Smooth muscle cell (in vitro differentiated cells): ENCODE data around the gene ANO9. TPM values are rescaled to one million over a fixed set of nuclear protein-coding genes. Genes with fewer than 3 reads are reported as not detected.

Experiments
- DNase-seq: peaks from one replicate; lab custom pipeline; 2025; ENCODE audit not compliant: unreplicated experiment; lab: John Stamatoyannopoulos, UW
- H2AFZ ChIP-seq: fragments of 200-600 bp; sonication (generic); 2 replicates; pipeline ENCODE4 v1.6.0; 2016; ENCODE audit warnings: antibody characterized with exemption, low read depth, mild to moderate bottlenecking
- H3F3A ChIP-seq: fragments of 200-600 bp; sonication (generic); 2 replicates; pipeline ENCODE4 v1.6.0; 2017; ENCODE audit warnings: antibody characterized with exemption, low read depth
- H3K27ac ChIP-seq: fragments of 200-600 bp; sonication (generic); 2 replicates; pipeline ENCODE4 v1.5.1; 2016; ENCODE audit warnings: low read depth, mild to moderate bottlenecking
- H3K27me3 ChIP-seq: fragments of 200-600 bp; sonication (generic); 2 replicates; pipeline ENCODE4 v1.6.1; 2016; ENCODE audit warnings: low read depth, mild to moderate bottlenecking
- H3K36me3 ChIP-seq: fragments of 200-600 bp; sonication (generic); 2 replicates; pipeline ENCODE4 v1.5.1; 2016; ENCODE audit warnings: low read depth
- H3K4me1 ChIP-seq: fragments of 200-600 bp; sonication (generic); 2 replicates; pipeline ENCODE4 v1.5.1; 2016; ENCODE audit warnings: low read depth
- H3K4me2 ChIP-seq: fragments of 200-600 bp; sonication (generic); 2 replicates; pipeline ENCODE4 v1.6.0; 2016; ENCODE audit warnings: mild to moderate bottlenecking
- H3K4me3 ChIP-seq: fragments of 200-600 bp; sonication (generic); 2 replicates; pipeline ENCODE4 v1.5.1; 2016; ENCODE audit warnings: mild to moderate bottlenecking
- H3K79me2 ChIP-seq: fragments of 200-600 bp; sonication (generic); 2 replicates; pipeline ENCODE4 v1.6.0; 2016; ENCODE audit warnings: low read depth, mild to moderate bottlenecking
- H3K9ac ChIP-seq: fragments of 200-600 bp; sonication (generic); 2 replicates; pipeline ENCODE4 v1.6.0; 2016; ENCODE audit warnings: low read depth
- H3K9me3 ChIP-seq: fragments of 200-600 bp; sonication (generic); replicated peaks from 2 replicates; pipeline ENCODE4 v1.5.1; 2016; ENCODE audit warnings: low read depth
- H4K20me1 ChIP-seq: fragments of 200-600 bp; sonication (generic); 2 replicates; pipeline ENCODE4 v1.6.0; 2016; ENCODE audit warnings: low read depth
- WGBS: methylation state at CpG from one replicate; pipeline ENCODE4 v1.1.7; 2016; ENCODE audit warnings: low lambda C conversion rate; 5-methylcytosine and 5-hydroxymethylcytosine counted together
- polyA plus RNA-seq: library from polyadenylated mRNA; unstranded; fragments of >200 nt; fragmentation: Nextera tagmentation; extraction: Ambion mirVana; gene quantifications from 2 replicates; pipeline ENCODE4 v1.2.1, GENCODE V29; 2016
- total RNA-seq: library from RNA; depleted of rRNA; stranded (reverse); fragments of >200 nt; gene quantifications from 2 replicates; pipeline ENCODE4 v1.2.3, GENCODE V29; 2014
- TF ChIP-seq, protein P1 (sequence below): fragments of 200-600 bp; sonication (generic); IDR thresholded peaks from 2 replicates; pipeline ENCODE4 v1.5.1; 2017; ENCODE audit warnings: borderline replicate concordance, mild to moderate bottlenecking, antibody characterized with exemption; ENCODE audit not compliant: insufficient read depth, poor library complexity, severe bottlenecking

ANO9 gene
- total and polyA plus RNA-seq, 2 experiments from 2014 or later: 0.67 to 1.5 TPM

DNA sequence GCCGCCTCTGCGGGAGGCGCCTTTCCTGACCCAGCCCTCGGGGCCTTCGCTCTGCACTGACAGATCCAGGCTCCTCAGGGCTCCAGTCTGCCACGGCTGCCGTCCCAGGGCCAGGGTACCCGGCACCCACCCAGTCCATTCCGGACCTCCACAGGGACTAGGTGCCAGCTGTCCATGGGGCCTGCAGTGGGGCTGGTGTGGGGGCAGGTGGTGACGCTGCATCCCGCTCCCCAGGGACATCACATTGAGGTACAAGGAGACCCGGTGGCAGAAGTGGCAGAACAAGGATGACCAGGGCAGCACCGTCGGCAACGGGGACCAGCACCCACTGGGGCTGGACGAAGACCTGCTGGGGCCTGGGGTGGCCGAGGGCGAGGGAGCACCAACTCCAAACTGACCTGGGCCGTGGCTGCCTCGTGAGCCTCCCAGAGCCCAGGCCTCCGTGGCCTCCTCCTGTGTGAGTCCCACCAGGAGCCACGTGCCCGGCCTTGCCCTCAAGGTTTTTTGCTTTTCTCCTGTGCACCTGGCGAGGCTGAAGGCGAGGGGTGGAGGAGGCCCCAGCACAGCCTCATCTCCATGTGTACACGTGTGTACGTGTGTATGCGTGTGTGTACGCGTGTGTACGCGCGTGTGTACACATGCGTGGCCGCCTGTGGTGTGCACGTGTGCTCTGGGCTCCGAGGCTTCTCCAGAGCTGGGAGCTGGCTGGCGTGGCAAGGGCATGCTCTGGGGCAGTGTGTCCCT, 48.5 kb upstream of the ANO9 start:
- no peak for DNase-seq
- Histone ChIP-seq H3K36me3 (no peaks in the 10 kb centered on the region), H3K27me3 (no peaks in the 10 kb centered on the region), H3K27ac (no peak overlapping the region), H2AFZ (no peak overlapping the region), H3K9ac (no peak overlapping the region), H3K4me2 (no peak overlapping the region), H3K4me3 (no peak overlapping the region), H3K9me3 (no peaks in the 10 kb centered on the region), H3F3A (peaks cover 3% of the 10 kb centered on the region), H4K20me1 (no peaks in the 10 kb centered on the region), H3K4me1 (no peaks in the 10 kb centered on the region), H3K79me2 (peaks cover 5% of the 10 kb centered on the region)
- 97% methylated on average over 38 of the region's 38 CpGs for WGBS
- TF ChIP-seq, protein P1, sequence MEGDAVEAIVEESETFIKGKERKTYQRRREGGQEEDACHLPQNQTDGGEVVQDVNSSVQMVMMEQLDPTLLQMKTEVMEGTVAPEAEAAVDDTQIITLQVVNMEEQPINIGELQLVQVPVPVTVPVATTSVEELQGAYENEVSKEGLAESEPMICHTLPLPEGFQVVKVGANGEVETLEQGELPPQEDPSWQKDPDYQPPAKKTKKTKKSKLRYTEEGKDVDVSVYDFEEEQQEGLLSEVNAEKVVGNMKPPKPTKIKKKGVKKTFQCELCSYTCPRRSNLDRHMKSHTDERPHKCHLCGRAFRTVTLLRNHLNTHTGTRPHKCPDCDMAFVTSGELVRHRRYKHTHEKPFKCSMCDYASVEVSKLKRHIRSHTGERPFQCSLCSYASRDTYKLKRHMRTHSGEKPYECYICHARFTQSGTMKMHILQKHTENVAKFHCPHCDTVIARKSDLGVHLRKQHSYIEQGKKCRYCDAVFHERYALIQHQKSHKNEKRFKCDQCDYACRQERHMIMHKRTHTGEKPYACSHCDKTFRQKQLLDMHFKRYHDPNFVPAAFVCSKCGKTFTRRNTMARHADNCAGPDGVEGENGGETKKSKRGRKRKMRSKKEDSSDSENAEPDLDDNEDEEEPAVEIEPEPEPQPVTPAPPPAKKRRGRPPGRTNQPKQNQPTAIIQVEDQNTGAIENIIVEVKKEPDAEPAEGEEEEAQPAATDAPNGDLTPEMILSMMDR: no peak

DNA sequence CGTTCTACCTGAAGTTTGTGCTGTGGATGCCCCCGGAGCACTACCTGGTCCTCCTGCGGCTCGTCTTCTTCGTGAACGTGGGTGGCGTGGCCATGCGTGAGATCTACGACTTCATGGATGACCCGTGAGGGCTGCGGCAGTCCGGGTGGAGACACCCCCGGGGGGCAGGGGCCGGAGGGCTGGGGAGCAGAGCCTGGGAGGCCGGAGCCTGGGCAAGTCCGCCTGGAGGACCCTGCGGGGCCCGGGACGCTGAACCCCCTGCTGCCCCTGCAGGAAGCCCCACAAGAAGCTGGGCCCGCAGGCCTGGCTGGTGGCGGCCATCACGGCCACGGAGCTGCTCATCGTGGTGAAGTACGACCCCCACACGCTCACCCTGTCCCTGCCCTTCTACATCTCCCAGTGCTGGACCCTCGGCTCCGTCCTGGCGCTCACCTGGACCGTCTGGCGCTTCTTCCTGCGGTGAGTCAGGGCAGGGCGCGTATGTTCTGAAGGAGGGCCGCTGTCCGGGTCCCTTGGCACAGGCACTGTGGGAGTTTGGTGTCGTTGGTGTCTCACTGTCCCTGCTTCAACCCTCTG, 47.9 kb upstream of the ANO9 start:
- Histone ChIP-seq H3F3A (peaks cover 3% of the 10 kb centered on the region), H2AFZ (no peak overlapping the region), H3K4me1 (no peaks in the 10 kb centered on the region), H3K4me2 (no peak overlapping the region), H3K9ac (no peak overlapping the region), H4K20me1 (no peaks in the 10 kb centered on the region), H3K27me3 (no peaks in the 10 kb centered on the region), H3K79me2 (peaks cover 5% of the 10 kb centered on the region), H3K36me3 (no peaks in the 10 kb centered on the region), H3K27ac (no peak overlapping the region), H3K4me3 (no peak overlapping the region), H3K9me3 (no peaks in the 10 kb centered on the region)
- TF ChIP-seq, protein P1: no peak
- no peak for DNase-seq
- WGBS: 98% methylated on average over 34 of the region's 37 CpGs

DNA sequence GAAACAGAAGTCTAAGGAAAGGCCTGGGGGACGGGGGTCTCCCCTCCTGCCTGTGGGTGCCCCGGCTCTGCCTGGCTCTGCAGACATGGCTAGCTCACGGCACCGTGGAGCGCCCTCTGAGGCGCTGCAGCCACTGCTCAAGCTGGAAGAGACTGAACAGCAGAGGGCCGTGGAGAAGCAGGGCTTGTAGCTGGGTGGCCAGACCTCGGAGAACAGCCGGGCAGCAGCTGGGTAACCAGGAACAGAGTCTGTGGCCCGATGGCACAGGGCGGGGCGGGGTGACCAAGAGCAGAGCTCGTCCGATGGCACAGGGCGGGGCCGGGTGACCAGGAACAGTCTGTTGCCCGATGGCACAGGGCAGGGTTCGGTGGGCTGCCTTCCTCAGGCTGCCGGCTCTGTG, 47.2 kb upstream of the ANO9 start:
- H3K4me1 ChIP-seq: no peaks in the 10 kb centered on the region
- TF ChIP-seq, protein P1: no peak
- H3K27ac ChIP-seq: no peak overlapping the region
- H4K20me1 ChIP-seq: no peaks in the 10 kb centered on the region
- H3K4me2 ChIP-seq: no peak overlapping the region
- DNase-seq: no peak
- peaks cover 3% of the 10 kb centered on the region for H3F3A ChIP-seq
- H2AFZ ChIP-seq: no peak overlapping the region
- no peaks in the 10 kb centered on the region for H3K27me3 ChIP-seq
- H3K9ac ChIP-seq: no peak overlapping the region
- peaks cover 5% of the 10 kb centered on the region for H3K79me2 ChIP-seq
- H3K9me3 ChIP-seq: no peaks in the 10 kb centered on the region
- WGBS: 98% methylated on average over 14 of the region's 19 CpGs
- H3K36me3 ChIP-seq: no peaks in the 10 kb centered on the region
- H3K4me3 ChIP-seq: no peak overlapping the region
